ENCODE results near the gene SLC16A3.
A peak's percentile ranks its signal among the peaks of the same experiment; 100 is the strongest.

The SLC16A3 gene

GRCh38 chr17:82226809-82227628 is 1.8 kb upstream of the SLC16A3 start:
- no peak for ATAC-seq
- TF ChIP-seq OSR1 (CRISPR knock-in tag; IDR thresholded peaks at IDR 0.05), result no peak
- TF ChIP-seq, protein P1, sequence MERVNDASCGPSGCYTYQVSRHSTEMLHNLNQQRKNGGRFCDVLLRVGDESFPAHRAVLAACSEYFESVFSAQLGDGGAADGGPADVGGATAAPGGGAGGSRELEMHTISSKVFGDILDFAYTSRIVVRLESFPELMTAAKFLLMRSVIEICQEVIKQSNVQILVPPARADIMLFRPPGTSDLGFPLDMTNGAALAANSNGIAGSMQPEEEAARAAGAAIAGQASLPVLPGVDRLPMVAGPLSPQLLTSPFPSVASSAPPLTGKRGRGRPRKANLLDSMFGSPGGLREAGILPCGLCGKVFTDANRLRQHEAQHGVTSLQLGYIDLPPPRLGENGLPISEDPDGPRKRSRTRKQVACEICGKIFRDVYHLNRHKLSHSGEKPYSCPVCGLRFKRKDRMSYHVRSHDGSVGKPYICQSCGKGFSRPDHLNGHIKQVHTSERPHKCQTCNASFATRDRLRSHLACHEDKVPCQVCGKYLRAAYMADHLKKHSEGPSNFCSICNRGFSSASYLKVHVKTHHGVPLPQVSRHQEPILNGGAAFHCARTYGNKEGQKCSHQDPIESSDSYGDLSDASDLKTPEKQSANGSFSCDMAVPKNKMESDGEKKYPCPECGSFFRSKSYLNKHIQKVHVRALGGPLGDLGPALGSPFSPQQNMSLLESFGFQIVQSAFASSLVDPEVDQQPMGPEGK (CRISPR knock-in tag; IDR thresholded peaks at IDR 0.05; ENCODE audit: borderline replicate concordance), result no peak

DNA sequence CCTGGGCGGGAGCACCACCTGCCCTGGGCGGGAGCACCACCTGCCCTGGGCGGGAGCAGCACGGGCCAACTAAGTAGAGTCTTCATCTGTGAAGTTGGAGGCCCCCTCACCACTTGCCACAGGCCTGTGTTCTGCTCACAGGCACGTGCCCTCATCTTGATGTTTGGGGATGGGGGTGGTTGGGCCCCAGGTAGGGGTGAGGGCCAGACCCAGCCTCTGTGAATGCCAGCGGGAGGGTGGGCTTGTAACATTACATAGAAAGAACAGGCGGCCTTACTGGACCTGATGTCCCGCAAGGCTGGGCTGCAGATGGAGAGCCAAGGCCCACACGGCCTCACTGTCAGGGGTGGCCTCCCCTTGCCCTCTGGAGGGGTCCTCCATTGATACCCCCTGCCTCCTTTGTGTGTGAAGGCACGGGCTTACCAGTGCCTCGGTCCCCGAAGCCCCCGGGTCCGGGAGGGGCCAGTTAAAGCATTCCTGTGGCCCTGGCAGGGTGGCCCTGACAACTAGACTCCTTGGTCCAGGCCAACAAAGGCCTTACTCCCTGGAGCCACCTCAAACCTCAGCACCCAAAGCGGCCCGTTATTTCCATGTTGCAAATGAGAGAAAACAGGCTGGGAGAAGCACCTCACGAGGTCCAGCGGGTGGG is 1.1 kb upstream of the SLC16A3 start:
- TF ChIP-seq ISL1 (CRISPR knock-in tag; IDR thresholded peaks at IDR 0.05) (no peak), PPARA (CRISPR knock-in tag; IDR thresholded peaks at IDR 0.05; ENCODE audit: borderline replicate concordance) (no peak)
- TF ChIP-seq, protein P2, sequence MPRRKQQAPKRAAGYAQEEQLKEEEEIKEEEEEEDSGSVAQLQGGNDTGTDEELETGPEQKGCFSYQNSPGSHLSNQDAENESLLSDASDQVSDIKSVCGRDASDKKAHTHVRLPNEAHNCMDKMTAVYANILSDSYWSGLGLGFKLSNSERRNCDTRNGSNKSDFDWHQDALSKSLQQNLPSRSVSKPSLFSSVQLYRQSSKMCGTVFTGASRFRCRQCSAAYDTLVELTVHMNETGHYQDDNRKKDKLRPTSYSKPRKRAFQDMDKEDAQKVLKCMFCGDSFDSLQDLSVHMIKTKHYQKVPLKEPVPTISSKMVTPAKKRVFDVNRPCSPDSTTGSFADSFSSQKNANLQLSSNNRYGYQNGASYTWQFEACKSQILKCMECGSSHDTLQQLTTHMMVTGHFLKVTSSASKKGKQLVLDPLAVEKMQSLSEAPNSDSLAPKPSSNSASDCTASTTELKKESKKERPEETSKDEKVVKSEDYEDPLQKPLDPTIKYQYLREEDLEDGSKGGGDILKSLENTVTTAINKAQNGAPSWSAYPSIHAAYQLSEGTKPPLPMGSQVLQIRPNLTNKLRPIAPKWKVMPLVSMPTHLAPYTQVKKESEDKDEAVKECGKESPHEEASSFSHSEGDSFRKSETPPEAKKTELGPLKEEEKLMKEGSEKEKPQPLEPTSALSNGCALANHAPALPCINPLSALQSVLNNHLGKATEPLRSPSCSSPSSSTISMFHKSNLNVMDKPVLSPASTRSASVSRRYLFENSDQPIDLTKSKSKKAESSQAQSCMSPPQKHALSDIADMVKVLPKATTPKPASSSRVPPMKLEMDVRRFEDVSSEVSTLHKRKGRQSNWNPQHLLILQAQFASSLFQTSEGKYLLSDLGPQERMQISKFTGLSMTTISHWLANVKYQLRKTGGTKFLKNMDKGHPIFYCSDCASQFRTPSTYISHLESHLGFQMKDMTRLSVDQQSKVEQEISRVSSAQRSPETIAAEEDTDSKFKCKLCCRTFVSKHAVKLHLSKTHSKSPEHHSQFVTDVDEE (CRISPR knock-in tag; IDR thresholded peaks at IDR 0.05), result no peak
- no peak for ATAC-seq

GRCh38 chr17:82228278-82228841 is 482 bp upstream of the SLC16A3 start:
- ATAC-seq, result no peak
- TF ChIP-seq BACH2 (CRISPR knock-in tag; IDR thresholded peaks at IDR 0.05; ENCODE audit: borderline replicate concordance), result no peak
- TF ChIP-seq TOX (CRISPR knock-in tag; IDR thresholded peaks at IDR 0.05; ENCODE audit: borderline replicate concordance), result no peak

GRCh38 chr17:82229698-82230608 is 1.1 kb downstream of the SLC16A3 start:
- TF ChIP-seq SNAI2 (CRISPR knock-in tag; IDR thresholded peaks at IDR 0.05) (no peak), PPARA (CRISPR knock-in tag; IDR thresholded peaks at IDR 0.05; ENCODE audit: borderline replicate concordance) (no peak), ESRRG (CRISPR knock-in tag; IDR thresholded peaks at IDR 0.05) (no peak), TOX (CRISPR knock-in tag; IDR thresholded peaks at IDR 0.05; ENCODE audit: borderline replicate concordance) (no peak), CSRNP3 (CRISPR knock-in tag; IDR thresholded peaks at IDR 0.05) (no peak), ZNF565 (CRISPR knock-in tag; conservative IDR thresholded peaks at IDR 0.05; ENCODE audit: low read depth) (no peak), ZNF70 (CRISPR knock-in tag; IDR thresholded peaks at IDR 0.05) (no peak), GLIS3 (CRISPR knock-in tag; IDR thresholded peaks at IDR 0.05) (no peak), BACH2 (CRISPR knock-in tag; IDR thresholded peaks at IDR 0.05; ENCODE audit: borderline replicate concordance) (no peak), ZFP30 (CRISPR knock-in tag; IDR thresholded peaks at IDR 0.05) (no peak), ISL1 (CRISPR knock-in tag; IDR thresholded peaks at IDR 0.05) (no peak), CSDC2 (CRISPR knock-in tag; IDR thresholded peaks at IDR 0.05) (no peak), ARNTL (CRISPR knock-in tag; IDR thresholded peaks at IDR 0.05; ENCODE audit: borderline replicate concordance, low read depth) (no peak), RARB (CRISPR knock-in tag; IDR thresholded peaks at IDR 0.05) (no peak), TCF4 (CRISPR knock-in tag; IDR thresholded peaks at IDR 0.05; ENCODE audit: borderline replicate concordance) (no peak), CREB5 (CRISPR knock-in tag; IDR thresholded peaks at IDR 0.05; ENCODE audit: low read depth) (no peak)
- TF ChIP-seq, protein P2 (CRISPR knock-in tag; IDR thresholded peaks at IDR 0.05), result no peak
- TF ChIP-seq, protein P1 (CRISPR knock-in tag; IDR thresholded peaks at IDR 0.05; ENCODE audit: borderline replicate concordance), result no peak
- ATAC-seq, result peak; percentile 3
